HepG2 (cell line): Measurements from ENCODE around the gene DHRS13. TPM values are rescaled to one million over a fixed set of nuclear protein-coding genes. Genes with fewer than 3 reads are reported as not detected.

Experiments used
- ATAC-seq: fragments of 200-7000 bp; cut with Tn5 transposase; 3 replicates; pipeline ENCODE4 v1.9.1; 2020; ENCODE audit warnings: mild to moderate bottlenecking, moderate library complexity
- BruUV-seq: library from RNA; stranded (reverse); fragments of 400-500 nt; replicated peaks from 2 replicates; lab custom pipeline; 2021; lab: Mats Ljungman, UMichigan
- CTCF ChIA-PET: fragments of 300-600 bp; formaldehyde crosslinking; extraction: SDS; loops from one replicate; lab custom pipeline; 2021; ENCODE audit warnings: low total read pairs, inconsistent platforms, low intra/inter-chr PET ratio; lab: Yijun Ruan, JAX
- POLR2A ChIA-PET: fragments of 350-600 bp; sonication (Branson Sonifier 250); formaldehyde crosslinking; loops from one replicate; lab custom pipeline; 2020; ENCODE audit warnings: antibody characterized with exemption, inconsistent platforms; lab: Yijun Ruan, JAX
- DNase-seq: peaks from one replicate; pipeline ENCODE4 v3.0.0-alpha.2; 2015; ENCODE audit warnings: low spot score
- FAIRE-seq: peaks from 3 replicates; lab custom pipeline; 2011; peaks lifted over from hg19 to GRCh38; lab: Jason Lieb, UNC
- H2AFZ ChIP-seq: one replicate; pipeline ENCODE4 v1.6.1; 2011; ENCODE audit warnings: low read length, inconsistent platforms
- H3K27ac ChIP-seq: fragments of 300-600 bp; 3 replicates; pipeline ENCODE4 v1.8.0; 2011; ENCODE audit warnings: mixed run types, mild to moderate bottlenecking, mixed read lengths, low read length, inconsistent platforms; ENCODE audit not compliant: insufficient read depth; ENCODE audit errors: extremely low read length
- H3K27me3 ChIP-seq, 2 experiments: fragments of 200-600 bp in 1 of 2; 2 replicates in 1 of 2; 3 replicates in 1 of 2; pipeline versions ENCODE4 v1.6.0 to v1.8.0; 2011; ENCODE audit warnings: low read length in 2 of 2, mild to moderate bottlenecking in 2 of 2, moderate library complexity in 2 of 2, inconsistent platforms in 1 of 2; ENCODE audit not compliant: insufficient read depth in 2 of 2, control insufficient read depth in 1 of 2
- H3K36me3 ChIP-seq, 2 experiments: fragments of 200-600 bp in 1 of 2; replicated peaks in 1 of 2; 2 replicates in 1 of 2; 3 replicates in 1 of 2; pipeline versions ENCODE4 v1.5.1 to v1.8.0; 2011; ENCODE audit warnings: low read length in 2 of 2, inconsistent platforms in 1 of 2; ENCODE audit not compliant: insufficient read depth in 2 of 2, control insufficient read depth in 1 of 2
- H3K4me1 ChIP-seq: 2 replicates; pipeline ENCODE4 v1.5.1; 2012; ENCODE audit warnings: low read length, inconsistent platforms; ENCODE audit not compliant: insufficient read depth
- H3K4me2 ChIP-seq: 2 replicates; pipeline ENCODE4 v1.6.0; 2011; ENCODE audit warnings: low read depth, low read length, inconsistent platforms
- H3K4me3 ChIP-seq, 3 experiments: fragments of 200-600 bp in 1 of 3; sonication (generic), shearing (Covaris generic) in 1 of 3; replicated peaks in 1 of 3; 2 replicates each; pipeline ENCODE4 v1.5.1; 2011 to 2016; ENCODE audit warnings: low read length in 3 of 3, inconsistent platforms in 2 of 3, low read depth in 2 of 3, mild to moderate bottlenecking in 2 of 3, control low read depth in 1 of 3, mixed read lengths in 1 of 3; ENCODE audit not compliant: insufficient read depth in 1 of 3
- H3K79me2 ChIP-seq: one replicate; pipeline ENCODE4 v1.6.1; 2011; ENCODE audit warnings: low read length, inconsistent platforms; ENCODE audit not compliant: insufficient read depth
- H3K9ac ChIP-seq: 2 replicates; pipeline ENCODE4 v1.6.0; 2011; ENCODE audit warnings: mild to moderate bottlenecking, low read depth, low read length, inconsistent platforms; ENCODE audit not compliant: insufficient read depth
- H3K9me3 ChIP-seq: 2 replicates; pipeline ENCODE4 v1.5.1; 2012; ENCODE audit warnings: mild to moderate bottlenecking, low read length
- H4K20me1 ChIP-seq: 2 replicates; pipeline ENCODE4 v1.6.0; 2011; ENCODE audit warnings: inconsistent platforms, mild to moderate bottlenecking, low read length, moderate library complexity; ENCODE audit not compliant: insufficient read depth
- ATF6 ChIP-seq: sonication (generic); formaldehyde crosslinking; conservative IDR thresholded peaks from 2 replicates; pipeline ENCODE4 v1.4.0; 2020; ENCODE audit warnings: missing genetic modification reagents
- CHD2 ChIP-seq: IDR thresholded peaks from 2 replicates; pipeline ENCODE4 v1.6.1; 2011; ENCODE audit warnings: low read depth, low read length, improper control_type of control experiment
- HOXA9 ChIP-seq: sonication (generic); formaldehyde crosslinking; IDR thresholded peaks from 2 replicates; pipeline ENCODE4 v1.8.1; 2022; ENCODE audit warnings: missing genetic modification reagents, mild to moderate bottlenecking, moderate library complexity, borderline replicate concordance
- MED13 ChIP-seq: sonication (generic); formaldehyde crosslinking; IDR thresholded peaks from 2 replicates; pipeline ENCODE4 v1.5.0; 2020; ENCODE audit warnings: missing genetic modification reagents
- MEIS2 ChIP-seq: sonication (generic); formaldehyde crosslinking; IDR thresholded peaks from 2 replicates; pipeline ENCODE4 v1.9.0; 2021; ENCODE audit warnings: mild to moderate bottlenecking, missing genetic modification reagents
- NFE2 ChIP-seq: sonication (generic); formaldehyde crosslinking; IDR thresholded peaks from 2 replicates; pipeline ENCODE4 v1.4.0; 2020; ENCODE audit warnings: missing genetic modification reagents
- PCBP2 ChIP-seq: fragments of 200-400 bp; formaldehyde crosslinking; optimal IDR thresholded peaks from 2 replicates; pipeline ENCODE3; 2018; ENCODE audit warnings: low read length, low read depth; ENCODE audit not compliant: poor library complexity, severe bottlenecking
- PHB2 ChIP-seq: fragments of 450-650 bp; IDR thresholded peaks from 2 replicates; pipeline ENCODE4 v1.6.1; 2018; ENCODE audit not compliant: partially characterized antibody
- ZNF354B ChIP-seq: sonication (generic); formaldehyde crosslinking; IDR thresholded peaks from 2 replicates; pipeline ENCODE4 v1.8.0; 2022; ENCODE audit warnings: mild to moderate bottlenecking, missing genetic modification reagents
- ZNF383 ChIP-seq: sonication (generic); formaldehyde crosslinking; IDR thresholded peaks from 2 replicates; pipeline ENCODE4 v1.4.0; 2020; ENCODE audit warnings: missing genetic modification reagents, mild to moderate bottlenecking, borderline replicate concordance
- ZNF446 ChIP-seq: sonication (generic); formaldehyde crosslinking; IDR thresholded peaks from 2 replicates; pipeline ENCODE4 v1.5.0; 2020; ENCODE audit warnings: mild to moderate bottlenecking, missing genetic modification reagents
- ZNF546 ChIP-seq: sonication (generic); formaldehyde crosslinking; conservative IDR thresholded peaks from 2 replicates; pipeline ENCODE4 v1.8.1; 2023; ENCODE audit warnings: mild to moderate bottlenecking, missing genetic modification reagents
- WGBS: methylation state at CpG from one replicate; pipeline ENCODE4 v1.1.6; 2017; ENCODE audit warnings: low lambda C conversion rate; 5-methylcytosine and 5-hydroxymethylcytosine counted together
- in situ Hi-C: cut with HindIII; loops from 2 replicates; pipeline ENCODE4 v1.10.0; 2017; ENCODE audit warnings: low pct_unique_long_range_greater_than_20kb; ENCODE audit not compliant: extremely low pct_ligation_motif_present
- intact Hi-C: fragments of 100-400 bp; cut with micrococcal nuclease; formaldehyde crosslinking; loops from one replicate; pipeline ENCODE4 v1.10.0; 2022; ENCODE audit not compliant: unreplicated experiment
- polyA plus RNA-seq, 8 experiments: library from polyadenylated mRNA; depleted of rRNA in 3 of 8; stranded (reverse) in 7 of 8; unstranded in 1 of 8; fragments of >200 nt; fragmentation: Illumina TruSeq in 4 of 8; extraction: Trizol in 4 of 8; gene quantifications; 2 replicates each; pipeline versions ENCODE4 v1.2.1 to v1.2.3, GENCODE V29; 2011 to 2016; ENCODE audit warnings: low read depth in 4 of 8, missing spikeins in 1 of 8, mixed read lengths in 1 of 8; ENCODE audit not compliant: insufficient read depth in 1 of 8
- total RNA-seq, 5 experiments: library from RNA; depleted of rRNA; stranded (reverse); fragments of >200 nt; fragmentation: Illumina TruSeq; extraction: Trizol; gene quantifications; 2 replicates each; pipeline ENCODE4 v1.2.3, GENCODE V29; 2016; ENCODE audit warnings: low read depth in 1 of 5
- TF ChIP-seq, protein P1 (sequence below): sonication (generic); formaldehyde crosslinking; IDR thresholded peaks from 2 replicates; pipeline ENCODE4 v1.5.1; 2020; ENCODE audit warnings: mild to moderate bottlenecking, missing genetic modification reagents, moderate library complexity

The DHRS13 gene
- total and polyA plus RNA-seq, 2 of the 13 experiments (the other 11 are each of a cell fraction or from before 2014, with no cell fraction given): 11.8 to 12.6 TPM

GRCh38 chr17:28878981-28879380 is 23.9 kb downstream of the DHRS13 start (continued):
- TF ChIP-seq ATF6 (CRISPR knock-in tag) (no peak), ZNF383 (CRISPR knock-in tag) (no peak)
- TF ChIP-seq, all 625 proteins: peak for 13

GRCh38 chr17:28878158-28878910 is 24.5 kb downstream of the DHRS13 start:
- intact Hi-C loops: no loop called here
- Histone ChIP-seq H2AFZ (no peak overlapping the region), H3K4me3 (no peak overlapping the region), H3K27me3 (no peaks in the 10 kb centered on the region), H3K9ac (no peak overlapping the region), H3K4me1 (no peaks in the 10 kb centered on the region), H3K9me3 (no peaks in the 10 kb centered on the region), H3K36me3 (peaks cover 25 to 39% of the 10 kb centered on the region in 2 experiments), H4K20me1 (no peaks in the 10 kb centered on the region), H3K79me2 (no peaks in the 10 kb centered on the region), H3K4me2 (no peak overlapping the region), H3K27ac (no peak overlapping the region)
- ChIA-PET CTCF (interaction anchor here (1.2 to 2.4 kb wide), 4 partner anchors 24 to 151 kb away, joined by 3 to 20 read pairs (median 8); partner anchors contain the start of gene DHRS13), POLR2A (interaction anchor here (0.6 to 1.4 kb wide), 2 partner anchors 23 to 146 kb away, joined by 4 to 5 read pairs; no protein-coding TSS in a partner anchor)
- DNase-seq: no peak
- 95% methylated on average over 2 of the region's 2 CpGs for WGBS
- in situ Hi-C loops: loop anchor here (25.0 kb wide), 1 partner anchor 241 kb away; the partner anchor contains the start of gene BLTP2
- no TSS peak for BruUV-seq
- no peak for TF ChIP-seq CHD2
- no peak for TF ChIP-seq ZNF446 (CRISPR knock-in tag)
- no peak for TF ChIP-seq MED13
- TF ChIP-seq, protein P1, sequence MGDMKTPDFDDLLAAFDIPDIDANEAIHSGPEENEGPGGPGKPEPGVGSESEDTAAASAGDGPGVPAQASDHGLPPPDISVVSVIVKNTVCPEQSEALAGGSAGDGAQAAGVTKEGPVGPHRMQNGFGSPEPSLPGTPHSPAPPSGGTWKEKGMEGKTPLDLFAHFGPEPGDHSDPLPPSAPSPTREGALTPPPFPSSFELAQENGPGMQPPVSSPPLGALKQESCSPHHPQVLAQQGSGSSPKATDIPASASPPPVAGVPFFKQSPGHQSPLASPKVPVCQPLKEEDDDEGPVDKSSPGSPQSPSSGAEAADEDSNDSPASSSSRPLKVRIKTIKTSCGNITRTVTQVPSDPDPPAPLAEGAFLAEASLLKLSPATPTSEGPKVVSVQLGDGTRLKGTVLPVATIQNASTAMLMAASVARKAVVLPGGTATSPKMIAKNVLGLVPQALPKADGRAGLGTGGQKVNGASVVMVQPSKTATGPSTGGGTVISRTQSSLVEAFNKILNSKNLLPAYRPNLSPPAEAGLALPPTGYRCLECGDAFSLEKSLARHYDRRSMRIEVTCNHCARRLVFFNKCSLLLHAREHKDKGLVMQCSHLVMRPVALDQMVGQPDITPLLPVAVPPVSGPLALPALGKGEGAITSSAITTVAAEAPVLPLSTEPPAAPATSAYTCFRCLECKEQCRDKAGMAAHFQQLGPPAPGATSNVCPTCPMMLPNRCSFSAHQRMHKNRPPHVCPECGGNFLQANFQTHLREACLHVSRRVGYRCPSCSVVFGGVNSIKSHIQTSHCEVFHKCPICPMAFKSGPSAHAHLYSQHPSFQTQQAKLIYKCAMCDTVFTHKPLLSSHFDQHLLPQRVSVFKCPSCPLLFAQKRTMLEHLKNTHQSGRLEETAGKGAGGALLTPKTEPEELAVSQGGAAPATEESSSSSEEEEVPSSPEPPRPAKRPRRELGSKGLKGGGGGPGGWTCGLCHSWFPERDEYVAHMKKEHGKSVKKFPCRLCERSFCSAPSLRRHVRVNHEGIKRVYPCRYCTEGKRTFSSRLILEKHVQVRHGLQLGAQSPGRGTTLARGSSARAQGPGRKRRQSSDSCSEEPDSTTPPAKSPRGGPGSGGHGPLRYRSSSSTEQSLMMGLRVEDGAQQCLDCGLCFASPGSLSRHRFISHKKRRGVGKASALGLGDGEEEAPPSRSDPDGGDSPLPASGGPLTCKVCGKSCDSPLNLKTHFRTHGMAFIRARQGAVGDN (CRISPR knock-in tag): no peak
- TF ChIP-seq ZNF354B (CRISPR knock-in tag): no peak
- TF ChIP-seq HOXA9 (CRISPR knock-in tag): no peak
- TF ChIP-seq ZNF546: no peak
- no peak for TF ChIP-seq PCBP2
- TF ChIP-seq PHB2: no peak
- TF ChIP-seq MEIS2: no peak
- TF ChIP-seq NFE2: no peak
- FAIRE-seq: no peak
- ATAC-seq: no peak
